Activated B cell treated with CpG ODN at 0.5 μM for 24 hours (primary cell): ENCODE results near the gene PNMA6A. TPM values are rescaled to one million over a fixed set of nuclear protein-coding genes. Genes with fewer than 3 reads are reported as not detected.
"Not testable (repeated sequence)": the region's sequence is repeated elsewhere in the genome, so short reads cannot be mapped to it uniquely, and the experiment has no call there.

Experiments
- ATAC-seq: fragments of 200-7000 bp; cut with Tn5 transposase; one replicate; pipeline ENCODE4 v1.10.0; 2021; ENCODE audit warnings: low read depth, mild to moderate bottlenecking, moderate library complexity
- CTCF ChIA-PET: fragments of 350-600 bp; sonication (Branson Sonifier 250); formaldehyde crosslinking; loops from one replicate; lab custom pipeline; 2021; ENCODE audit warnings: antibody characterized with exemption; lab: Charles Lee
- POLR2A ChIA-PET: fragments of 350-600 bp; sonication (Branson Sonifier 250); formaldehyde crosslinking; loops from one replicate; lab custom pipeline; 2021; ENCODE audit warnings: antibody characterized with exemption; lab: Charles Lee
- DNase-seq: peaks from one replicate; pipeline ENCODE4 v3.0.0; 2022
- H3K27ac Mint-ChIP-seq: one replicate; pipeline ENCODE4 v1.8.0; 2020; ENCODE audit warnings: mixed read lengths
- H3K27me3 Mint-ChIP-seq: one replicate; pipeline ENCODE4 v1.8.0; 2021; ENCODE audit warnings: mixed read lengths
- H3K36me3 Mint-ChIP-seq: one replicate; pipeline ENCODE4 v1.8.0; 2021; ENCODE audit warnings: low read depth, mixed read lengths
- H3K4me1 Mint-ChIP-seq: one replicate; pipeline ENCODE4 v1.8.0; 2021; ENCODE audit warnings: mixed read lengths
- H3K4me3 Mint-ChIP-seq: one replicate; pipeline ENCODE4 v1.8.0; 2020; ENCODE audit warnings: mild to moderate bottlenecking, mixed read lengths
- H3K9me3 Mint-ChIP-seq: one replicate; pipeline ENCODE4 v1.8.0; 2020; ENCODE audit warnings: mixed read lengths
- intact Hi-C: fragments of 100-400 bp; cut with micrococcal nuclease; formaldehyde crosslinking; loops from one replicate; pipeline ENCODE4 v1.15.1; 2024
- total RNA-seq: library from RNA; stranded (reverse); gene quantifications from 2 replicates; pipeline ENCODE4 v1.2.3, GENCODE V29; 2022
- TF ChIP-seq, protein P1 (sequence below): fragments of 200-600 bp; IDR thresholded peaks from one replicate; pipeline ENCODE4 v1.8.0; 2022; ENCODE audit warnings: antibody characterized with exemption, mild to moderate bottlenecking

PNMA6A gene
- total RNA-seq, 1 donor from 2014 or later: 0.38 TPM

GRCh38 chrX:153075366-153075765 is 3.1 kb downstream of the PNMA6A start:
- Mint-ChIP-seq H3K36me3 (no peaks in the 10 kb centered on the region), H3K4me3 (no peak overlapping the region), H3K9me3 (no peaks in the 10 kb centered on the region), H3K27me3 (no peaks in the 10 kb centered on the region), H3K27ac (no peak overlapping the region), H3K4me1 (no peaks in the 10 kb centered on the region)
- POLR2A ChIA-PET: no interaction called here
- intact Hi-C loops: no loop called here
- no peak for DNase-seq
- TF ChIP-seq, protein P1, sequence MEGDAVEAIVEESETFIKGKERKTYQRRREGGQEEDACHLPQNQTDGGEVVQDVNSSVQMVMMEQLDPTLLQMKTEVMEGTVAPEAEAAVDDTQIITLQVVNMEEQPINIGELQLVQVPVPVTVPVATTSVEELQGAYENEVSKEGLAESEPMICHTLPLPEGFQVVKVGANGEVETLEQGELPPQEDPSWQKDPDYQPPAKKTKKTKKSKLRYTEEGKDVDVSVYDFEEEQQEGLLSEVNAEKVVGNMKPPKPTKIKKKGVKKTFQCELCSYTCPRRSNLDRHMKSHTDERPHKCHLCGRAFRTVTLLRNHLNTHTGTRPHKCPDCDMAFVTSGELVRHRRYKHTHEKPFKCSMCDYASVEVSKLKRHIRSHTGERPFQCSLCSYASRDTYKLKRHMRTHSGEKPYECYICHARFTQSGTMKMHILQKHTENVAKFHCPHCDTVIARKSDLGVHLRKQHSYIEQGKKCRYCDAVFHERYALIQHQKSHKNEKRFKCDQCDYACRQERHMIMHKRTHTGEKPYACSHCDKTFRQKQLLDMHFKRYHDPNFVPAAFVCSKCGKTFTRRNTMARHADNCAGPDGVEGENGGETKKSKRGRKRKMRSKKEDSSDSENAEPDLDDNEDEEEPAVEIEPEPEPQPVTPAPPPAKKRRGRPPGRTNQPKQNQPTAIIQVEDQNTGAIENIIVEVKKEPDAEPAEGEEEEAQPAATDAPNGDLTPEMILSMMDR: no peak
- ATAC-seq: no peak
- CTCF ChIA-PET: no interaction called here

- intact Hi-C loops, DNase-seq, H3K27me3 Mint-ChIP-seq, CTCF ChIA-PET, H3K4me1 Mint-ChIP-seq, POLR2A ChIA-PET, H3K36me3 Mint-ChIP-seq, H3K9me3 Mint-ChIP-seq, H3K27ac Mint-ChIP-seq, H3K4me3 Mint-ChIP-seq: not testable (repeated sequence)
- ATAC-seq: peak; percentile 81
Measured at GRCh38 chrX:153077437-153078135, 5.3 kb downstream of the PNMA6A start.

GRCh38 chrX:153083238-153083923 is 11.1 kb downstream of the PNMA6A start:
- H3K4me1 Mint-ChIP-seq, CTCF ChIA-PET, DNase-seq, H3K27me3 Mint-ChIP-seq, H3K36me3 Mint-ChIP-seq, POLR2A ChIA-PET, ATAC-seq, H3K4me3 Mint-ChIP-seq, intact Hi-C loops, H3K9me3 Mint-ChIP-seq, H3K27ac Mint-ChIP-seq: not testable (repeated sequence)

DNA sequence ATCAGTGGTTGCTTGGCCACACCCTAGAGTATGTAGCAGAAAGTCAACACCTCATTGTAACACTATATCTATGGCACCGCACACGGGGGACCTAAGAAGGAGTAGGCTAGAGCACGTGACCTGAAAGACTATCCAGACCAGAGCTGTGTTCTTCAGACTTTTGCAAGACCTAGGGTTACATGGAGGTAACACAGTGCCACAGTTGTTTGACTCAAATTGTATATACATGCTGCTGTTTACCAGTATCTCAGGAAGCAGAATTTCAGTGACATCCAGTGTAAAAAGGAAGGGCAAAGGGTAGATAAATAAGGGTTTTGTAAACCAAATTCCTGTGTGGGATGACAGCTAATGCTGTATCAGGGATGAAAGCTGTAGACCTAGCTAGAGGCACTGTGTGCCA is 30.2 kb downstream of the PNMA6A start:
- ATAC-seq (no peak), DNase-seq (no peak)
- no peak overlapping the region for H3K4me3 Mint-ChIP-seq
- no peaks in the 10 kb centered on the region for H3K27me3 Mint-ChIP-seq
- peaks cover 4% of the 10 kb centered on the region for H3K4me1 Mint-ChIP-seq
- peaks cover 12% of the 10 kb centered on the region for H3K9me3 Mint-ChIP-seq
- H3K27ac Mint-ChIP-seq: no peak overlapping the region
- CTCF ChIA-PET: no interaction called here
- H3K36me3 Mint-ChIP-seq: no peaks in the 10 kb centered on the region
- intact Hi-C loops: no loop called here
- POLR2A ChIA-PET: no interaction called here
- TF ChIP-seq, protein P1: no peak

DNA sequence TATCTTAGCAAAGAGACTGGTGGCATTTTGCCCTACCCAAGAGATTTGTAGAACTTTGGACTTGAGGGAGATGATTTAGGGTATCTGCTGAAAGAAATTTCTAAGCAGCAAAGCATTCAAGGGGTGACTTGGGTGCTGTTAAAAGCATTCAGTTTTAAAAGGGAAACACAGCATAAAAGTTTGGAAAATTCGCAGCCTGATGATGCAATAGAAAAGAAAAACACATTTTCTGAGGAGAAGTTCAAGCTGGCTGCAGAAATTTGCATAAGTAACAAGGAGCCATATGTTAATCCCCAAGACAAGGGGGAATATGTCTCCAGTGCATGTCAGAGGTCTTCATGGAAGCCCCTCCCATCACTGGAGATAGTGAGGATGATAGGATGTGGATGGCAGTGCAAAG is 32.7 kb downstream of the PNMA6A start:
- H3K27ac Mint-ChIP-seq, ATAC-seq, H3K4me1 Mint-ChIP-seq, H3K36me3 Mint-ChIP-seq, H3K4me3 Mint-ChIP-seq, POLR2A ChIA-PET, H3K27me3 Mint-ChIP-seq, DNase-seq, CTCF ChIA-PET, intact Hi-C loops: not testable (repeated sequence)
- H3K9me3 Mint-ChIP-seq: peaks cover 12% of the 10 kb centered on the region

DNA sequence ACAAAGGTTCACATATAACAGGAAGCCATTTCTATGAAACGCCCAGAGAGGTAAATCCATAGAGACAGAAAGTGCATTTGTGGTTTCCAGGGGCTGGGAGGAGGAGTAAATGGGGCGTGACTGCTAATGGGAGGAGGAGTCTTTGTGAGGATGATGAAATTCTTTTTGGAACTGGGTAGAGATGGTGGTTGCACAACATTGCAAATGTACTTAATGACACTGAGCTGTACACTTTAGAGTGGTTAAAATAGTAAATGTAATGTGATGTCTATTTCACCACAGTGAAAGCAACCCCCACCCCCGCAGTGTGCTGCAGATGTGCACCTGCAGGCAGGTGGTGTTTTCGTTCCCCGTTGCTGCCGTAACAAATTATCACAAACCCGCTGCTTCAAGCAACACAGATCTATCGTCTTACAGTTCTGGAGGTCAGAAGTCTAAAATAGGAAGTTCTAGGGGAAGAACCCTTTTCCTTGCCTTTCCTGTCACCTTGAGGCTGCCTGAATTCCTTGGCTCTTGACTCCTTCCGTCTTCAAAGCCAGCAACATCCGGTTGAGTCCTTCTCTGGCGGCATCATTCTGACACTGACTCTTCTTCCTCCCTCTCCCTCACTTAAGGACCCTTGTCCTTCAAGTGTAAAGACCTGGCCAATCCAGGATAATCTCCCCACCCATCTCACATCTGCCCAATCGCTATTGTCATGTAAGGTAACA is 34.0 kb downstream of the PNMA6A start:
- H3K9me3 Mint-ChIP-seq, CTCF ChIA-PET, POLR2A ChIA-PET, H3K4me1 Mint-ChIP-seq, intact Hi-C loops, H3K36me3 Mint-ChIP-seq, DNase-seq, H3K4me3 Mint-ChIP-seq, H3K27ac Mint-ChIP-seq, H3K27me3 Mint-ChIP-seq: not testable (repeated sequence)
- ATAC-seq: peak; percentile 37

DNA sequence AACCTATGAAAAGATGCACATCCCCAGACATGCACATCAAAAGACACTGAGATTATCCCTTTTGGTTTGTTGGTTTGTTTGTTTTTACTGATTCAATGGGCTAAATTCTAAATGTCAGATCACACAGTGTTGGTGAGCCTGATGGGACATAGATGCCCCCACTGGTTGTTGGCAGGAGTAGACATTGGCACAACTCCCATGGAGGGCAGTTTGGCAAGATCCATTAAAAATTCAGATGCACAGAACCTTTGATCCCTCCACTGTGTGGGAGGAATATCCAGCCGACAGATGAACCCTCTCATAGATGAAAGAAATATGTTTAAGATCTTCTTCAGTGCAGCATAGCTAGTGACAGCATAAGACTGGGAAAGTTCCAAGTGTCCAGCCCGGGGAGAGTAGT is 38.5 kb downstream of the PNMA6A start:
- DNase-seq, ATAC-seq, H3K4me1 Mint-ChIP-seq, CTCF ChIA-PET, H3K9me3 Mint-ChIP-seq, intact Hi-C loops, POLR2A ChIA-PET, H3K27ac Mint-ChIP-seq, H3K27me3 Mint-ChIP-seq, H3K36me3 Mint-ChIP-seq, H3K4me3 Mint-ChIP-seq: not testable (repeated sequence)

- POLR2A ChIA-PET, intact Hi-C loops, H3K4me1 Mint-ChIP-seq, H3K9me3 Mint-ChIP-seq, CTCF ChIA-PET, H3K36me3 Mint-ChIP-seq, ATAC-seq, H3K4me3 Mint-ChIP-seq, H3K27me3 Mint-ChIP-seq, DNase-seq, H3K27ac Mint-ChIP-seq: not testable (repeated sequence)
Measured at GRCh38 chrX:153113851-153114250, 41.6 kb downstream of the PNMA6A start.

- H3K36me3 Mint-ChIP-seq, H3K27ac Mint-ChIP-seq, intact Hi-C loops, H3K4me1 Mint-ChIP-seq, DNase-seq, POLR2A ChIA-PET, H3K4me3 Mint-ChIP-seq, H3K9me3 Mint-ChIP-seq, H3K27me3 Mint-ChIP-seq, CTCF ChIA-PET, ATAC-seq: not testable (repeated sequence)
Measured at GRCh38 chrX:153117754-153118153, 45.5 kb downstream of the PNMA6A start.

- DNase-seq, CTCF ChIA-PET: not testable (repeated sequence)
Measured at GRCh38 chrX:153120230-153120629, 48.0 kb downstream of the PNMA6A start.

More at GRCh38 chrX:153120230-153120629, 48.0 kb downstream of the PNMA6A start:
- POLR2A ChIA-PET, H3K27ac Mint-ChIP-seq, ATAC-seq, H3K9me3 Mint-ChIP-seq, intact Hi-C loops, H3K4me3 Mint-ChIP-seq, H3K27me3 Mint-ChIP-seq, H3K4me1 Mint-ChIP-seq, H3K36me3 Mint-ChIP-seq: not testable (repeated sequence)
